RWPE1 (cell line): ENCODE measurements around the gene DUOXA1.

Source experiments
- CTCF ChIA-PET: fragments of 350-600 bp; sonication (Branson Sonifier 250); formaldehyde crosslinking; extraction: SDS; loops from one replicate; lab custom pipeline; 2021; lab: Yijun Ruan, JAX
- POLR2A ChIA-PET: fragments of 400-600 bp; formaldehyde crosslinking; extraction: SDS; loops from one replicate; lab custom pipeline; 2020; ENCODE audit warnings: antibody characterized with exemption; ENCODE audit not compliant: low non-redundant PET; lab: Yijun Ruan, JAX
- DNase-seq: peaks from one replicate; pipeline ENCODE4 v3.0.0; 2012; ENCODE audit warnings: low spot score
- H3K27ac ChIP-seq: fragments of 450-650 bp; 2 replicates; pipeline ENCODE4 v1.5.1; 2017
- CTCF ChIP-seq: fragments of 450-650 bp; conservative IDR thresholded peaks from 2 replicates; pipeline ENCODE4 v1.5.1; 2017; ENCODE audit warnings: low read depth, mild to moderate bottlenecking

Gene DUOXA1

GRCh38 chr15:45129651-45130129, at the start of gene DUOXA1, which contains the start of gene DUOX1:
DUOXA1 (minus strand) TSS chr15:45129879; CDS start chr15:45123014, 6,865 bp downstream.
DUOX1 (plus strand) TSS chr15:45129994; CDS start chr15:45131967, 1,973 bp downstream.
- DNase-seq: peak; percentile 85
- TF ChIP-seq CTCF: no peak
- peak within 1 kb of the TSS; percentile 70 for H3K27ac ChIP-seq
- POLR2A ChIA-PET: no interaction called here
- CTCF ChIA-PET: interaction anchor here (0.5 to 1.8 kb wide), 6 partner anchors 12 to 154 kb away, joined by 3 to 11 read pairs (median 4); no protein-coding TSS in a partner anchor

GRCh38 chr15:45177285-45177684, 47.6 kb upstream of the DUOXA1 start:
- TF ChIP-seq CTCF: no peak
- POLR2A ChIA-PET: no interaction called here
- H3K27ac ChIP-seq: no peak overlapping the region
- DNase-seq: no peak
- CTCF ChIA-PET: interaction anchor here (0.6 to 1.9 kb wide), 2 partner anchors 14 to 41 kb away, joined by 3 to 4 read pairs; no protein-coding TSS in a partner anchor

- no peak overlapping the region for H3K27ac ChIP-seq
- TF ChIP-seq CTCF: no peak
- ChIA-PET POLR2A (no interaction called here), CTCF (interaction anchor here (0.6 to 1.2 kb wide), 2 partner anchors 12 to 14 kb away, joined by 3 to 7 read pairs; no protein-coding TSS in a partner anchor)
- no peak for DNase-seq
These were observed 44.9 kb upstream of the DUOXA1 start for GRCh38 chr15:45174577-45174976.

GRCh38 chr15:45174069-45174468, 44.4 kb upstream of the DUOXA1 start:
- TF ChIP-seq CTCF: no peak
- H3K27ac ChIP-seq: no peak overlapping the region
- ChIA-PET POLR2A (no interaction called here), CTCF (interaction anchor here (1.2 kb wide), 1 partner anchor 11 kb away, joined by 3 read pairs; no protein-coding TSS in a partner anchor)
- DNase-seq: peak; percentile 26

GRCh38 chr15:45171912-45172311, 42.2 kb upstream of the DUOXA1 start:
- no peak overlapping the region for H3K27ac ChIP-seq
- CTCF ChIA-PET: no interaction called here
- no peak for DNase-seq
- no peak for TF ChIP-seq CTCF
- POLR2A ChIA-PET: no interaction called here

GRCh38 chr15:45169608-45170480, 40.2 kb upstream of the DUOXA1 start:
- no peak for DNase-seq
- CTCF ChIA-PET: interaction anchor here (1.0 kb wide), 1 partner anchor 10 kb away, joined by 3 read pairs; no protein-coding TSS in a partner anchor
- POLR2A ChIA-PET: interaction anchor here (0.5 kb wide), 1 partner anchor 101 kb away, joined by 3 read pairs; no protein-coding TSS in a partner anchor

More at GRCh38 chr15:45169608-45170480, 40.2 kb upstream of the DUOXA1 start:
- peak overlapping the region; percentile 91 for H3K27ac ChIP-seq
- no peak for TF ChIP-seq CTCF
